ENCODE results near the gene SLU7. TPM values are rescaled to one million over a fixed set of nuclear protein-coding genes. Genes with fewer than 3 reads are reported as not detected.

Gene SLU7
- total and polyA plus RNA-seq, 4 donors = 26.7 to 35.6 (median 34.8) TPM

- Histone ChIP-seq H3K9ac (ENCODE audit: insufficient read depth in 1 of 2, low read length in 2 of 2) (no peak overlapping the region), H3K27me3 (ENCODE audit: control insufficient read depth in 3 of 3, insufficient read depth in 3 of 3, low read length in 2 of 3) (no peaks in the 10 kb centered on the region), H3K9me3 (ENCODE audit: control insufficient read depth in 4 of 4, insufficient read depth in 3 of 4, low read length in 3 of 4) (no peaks in the 10 kb centered on the region), H3K4me3 (no peak overlapping the region), H3K27ac (ENCODE audit: low read depth in 1 of 2, low read length in 1 of 2) (peak overlapping the region; percentile 2 to 76), H3K4me1 (ENCODE audit: control insufficient read depth in 5 of 5, insufficient read depth in 5 of 5, low read length in 5 of 5) (peaks cover 0 to 29% (median 12%) of the 10 kb centered on the region in 5 donors), H3K36me3 (ENCODE audit: control insufficient read depth in 4 of 4, insufficient read depth in 4 of 4, low read length in 4 of 4) (no peaks in the 10 kb centered on the region)
- peak in 1 of 3 donors; percentile 41 for DNase-seq
- WGBS, 2 donors = 69 to 70% methylated on average over 7 of the region's 7 CpGs
- no peak for TF ChIP-seq CTCF (IDR thresholded peaks at IDR 0.05; ENCODE audit: control extremely low read depth, extremely low read depth)
- no peak for ATAC-seq (ENCODE audit: insufficient read depth, low FRiP score)
Observed at GRCh38 chr5:160357861-160358411, 60.9 kb downstream of the SLU7 start.

GRCh38 chr5:160357394-160357793 lies 61.5 kb downstream of the SLU7 start:
- no peak for TF ChIP-seq CTCF (IDR thresholded peaks at IDR 0.05; ENCODE audit: control extremely low read depth, extremely low read depth)
- Histone ChIP-seq H3K4me3 (no peak overlapping the region), H3K4me1 (ENCODE audit: control insufficient read depth in 5 of 5, insufficient read depth in 5 of 5, low read length in 5 of 5) (peaks cover 0 to 27% (median 9%) of the 10 kb centered on the region in 5 donors), H3K36me3 (ENCODE audit: control insufficient read depth in 4 of 4, insufficient read depth in 4 of 4, low read length in 4 of 4) (no peaks in the 10 kb centered on the region), H3K9ac (ENCODE audit: insufficient read depth in 1 of 2, low read length in 2 of 2) (no peak overlapping the region), H3K9me3 (ENCODE audit: control insufficient read depth in 4 of 4, insufficient read depth in 3 of 4, low read length in 3 of 4) (no peaks in the 10 kb centered on the region), H3K27ac (ENCODE audit: low read depth in 1 of 2, low read length in 1 of 2) (peak overlapping the region; percentile 2 to 76), H3K27me3 (ENCODE audit: control insufficient read depth in 3 of 3, insufficient read depth in 3 of 3, low read length in 2 of 3) (no peaks in the 10 kb centered on the region)
- WGBS, 2 donors = 72 to 82% methylated on average over 7 of the region's 7 CpGs
- peak in 1 of 3 donors; percentile 39 for DNase-seq
- no peak for ATAC-seq (ENCODE audit: insufficient read depth, low FRiP score)

DNA sequence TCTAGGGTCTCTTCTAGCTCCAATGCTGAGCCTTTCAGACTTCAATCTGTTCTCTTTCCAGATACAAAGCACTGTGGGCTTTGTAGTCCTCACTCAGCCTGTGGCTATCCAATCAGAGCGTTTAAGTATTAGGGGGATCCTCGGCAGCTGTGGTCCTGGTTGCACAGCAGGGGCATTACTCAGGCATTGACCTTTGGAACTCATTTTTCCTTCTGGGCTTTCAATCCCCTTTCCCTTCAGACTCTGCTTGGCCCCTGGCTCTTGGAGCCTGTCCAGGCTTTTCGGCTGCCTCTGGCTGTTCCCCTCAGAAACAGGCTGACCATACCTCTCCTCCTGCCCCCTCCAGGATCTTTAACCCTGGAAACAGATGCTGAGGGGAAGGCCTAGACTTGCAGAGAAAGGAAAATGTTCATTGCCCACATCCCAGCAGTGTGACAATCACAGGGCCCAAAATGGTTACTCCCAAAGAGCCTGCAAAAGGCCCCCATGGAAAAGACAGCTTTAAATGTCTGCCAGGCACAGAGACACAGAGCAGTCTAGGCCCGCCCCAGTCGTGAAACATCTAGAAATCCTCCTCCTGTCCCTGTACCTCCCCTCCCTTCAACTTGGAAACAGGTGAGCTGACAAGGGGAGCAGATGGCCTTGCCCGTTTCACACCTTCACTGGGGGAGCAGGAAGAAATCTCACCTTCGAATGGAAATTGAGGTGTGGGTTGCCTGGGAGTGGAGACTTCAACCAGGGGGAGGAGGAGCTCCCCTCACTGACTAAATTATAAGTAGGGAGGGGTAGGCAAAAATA lies 62.1 kb downstream of the SLU7 start:
- Histone ChIP-seq H3K4me1 (ENCODE audit: control insufficient read depth in 5 of 5, insufficient read depth in 5 of 5, low read length in 5 of 5) (peaks cover 0 to 27% (median 9%) of the 10 kb centered on the region in 5 donors), H3K27me3 (ENCODE audit: control insufficient read depth in 3 of 3, insufficient read depth in 3 of 3, low read length in 2 of 3) (no peaks in the 10 kb centered on the region), H3K9ac (ENCODE audit: insufficient read depth in 1 of 2, low read length in 2 of 2) (peak overlapping the region in 1 of 2 donors; percentile 28), H3K9me3 (ENCODE audit: control insufficient read depth in 4 of 4, insufficient read depth in 3 of 4, low read length in 3 of 4) (no peaks in the 10 kb centered on the region), H3K4me3 (no peak overlapping the region), H3K27ac (ENCODE audit: low read depth in 1 of 2, low read length in 1 of 2) (no peak overlapping the region), H3K36me3 (ENCODE audit: control insufficient read depth in 4 of 4, insufficient read depth in 4 of 4, low read length in 4 of 4) (no peaks in the 10 kb centered on the region)
- ATAC-seq (ENCODE audit: insufficient read depth, low FRiP score) = no peak
- WGBS, 2 donors = 74 to 75% methylated on average over 7 of the region's 7 CpGs
- no peak for TF ChIP-seq CTCF (IDR thresholded peaks at IDR 0.05; ENCODE audit: control extremely low read depth, extremely low read depth)
- peak in 2 of 3 donors; percentile 36 to 55 for DNase-seq

All from lung (tissue), 12 donors.